WI38 (cell line): Measurements from ENCODE around the gene LPP.

ENCODE experiments used
- H3K4me3 ChIP-seq: 2 replicates; pipeline ENCODE4 v1.5.1; 2011; ENCODE audit warnings: low read depth, mild to moderate bottlenecking, control low read depth, low read length
- TF ChIP-seq, protein P1 (sequence below): IDR thresholded peaks from 2 replicates; pipeline ENCODE4 v1.5.1; 2012; ENCODE audit warnings: low read depth, mild to moderate bottlenecking, control low read depth, low read length

Gene LPP

DNA sequence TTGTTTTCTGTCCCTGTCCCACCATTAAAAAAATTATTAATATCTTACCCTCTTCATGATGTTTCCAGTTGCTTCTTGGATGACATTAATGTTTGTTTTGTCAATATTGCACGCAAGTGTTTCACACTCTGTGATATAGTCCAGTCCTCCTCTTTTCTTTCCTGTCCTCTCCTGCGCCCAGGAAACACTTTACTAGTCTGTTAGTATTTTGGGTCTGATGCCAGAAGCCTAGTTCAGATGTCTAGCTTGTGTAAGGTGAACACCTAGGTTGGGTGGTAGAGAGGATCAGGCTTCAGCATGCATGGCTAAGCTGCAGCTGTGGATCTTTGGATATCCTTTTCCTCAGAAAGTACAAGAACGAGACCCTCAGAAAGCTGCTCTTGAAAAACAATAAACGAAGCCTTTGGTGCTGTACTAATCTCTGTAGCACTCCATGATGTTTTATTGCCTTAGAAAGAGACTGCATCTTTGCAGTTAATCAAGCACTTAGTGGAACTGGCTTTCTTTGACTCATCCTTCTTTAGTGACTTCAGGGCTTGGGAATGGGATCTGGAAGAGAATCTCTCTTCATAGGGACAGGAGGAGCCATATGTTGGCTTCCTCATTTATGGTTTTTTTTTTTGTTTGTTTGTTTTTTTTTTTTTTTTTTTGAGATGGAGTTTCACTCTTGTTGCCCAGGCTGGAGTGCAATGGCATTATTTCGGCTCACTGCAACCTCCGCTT is 253.4 kb downstream of the LPP start:
- H3K4me3 ChIP-seq: no peak overlapping the region
- TF ChIP-seq, protein P1, sequence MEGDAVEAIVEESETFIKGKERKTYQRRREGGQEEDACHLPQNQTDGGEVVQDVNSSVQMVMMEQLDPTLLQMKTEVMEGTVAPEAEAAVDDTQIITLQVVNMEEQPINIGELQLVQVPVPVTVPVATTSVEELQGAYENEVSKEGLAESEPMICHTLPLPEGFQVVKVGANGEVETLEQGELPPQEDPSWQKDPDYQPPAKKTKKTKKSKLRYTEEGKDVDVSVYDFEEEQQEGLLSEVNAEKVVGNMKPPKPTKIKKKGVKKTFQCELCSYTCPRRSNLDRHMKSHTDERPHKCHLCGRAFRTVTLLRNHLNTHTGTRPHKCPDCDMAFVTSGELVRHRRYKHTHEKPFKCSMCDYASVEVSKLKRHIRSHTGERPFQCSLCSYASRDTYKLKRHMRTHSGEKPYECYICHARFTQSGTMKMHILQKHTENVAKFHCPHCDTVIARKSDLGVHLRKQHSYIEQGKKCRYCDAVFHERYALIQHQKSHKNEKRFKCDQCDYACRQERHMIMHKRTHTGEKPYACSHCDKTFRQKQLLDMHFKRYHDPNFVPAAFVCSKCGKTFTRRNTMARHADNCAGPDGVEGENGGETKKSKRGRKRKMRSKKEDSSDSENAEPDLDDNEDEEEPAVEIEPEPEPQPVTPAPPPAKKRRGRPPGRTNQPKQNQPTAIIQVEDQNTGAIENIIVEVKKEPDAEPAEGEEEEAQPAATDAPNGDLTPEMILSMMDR: no peak

DNA sequence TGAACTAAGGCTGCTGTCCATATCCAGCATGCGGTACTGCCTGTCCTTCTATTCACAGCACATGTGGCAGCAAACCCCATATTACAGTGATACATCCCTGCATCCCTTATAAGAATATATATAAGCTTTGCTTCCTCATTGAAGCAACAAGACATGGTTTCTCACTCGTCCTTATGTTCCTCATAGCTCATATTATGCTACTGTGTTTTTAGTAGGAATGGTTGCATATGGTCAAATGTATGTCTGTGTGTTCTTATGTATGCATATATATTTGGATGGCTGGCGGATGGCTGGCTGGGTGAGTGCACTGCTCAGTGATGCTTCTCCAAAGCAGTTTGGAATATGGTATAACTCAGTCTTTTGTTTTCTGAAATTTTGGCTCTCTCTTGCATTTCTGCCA is 254.9 kb downstream of the LPP start:
- TF ChIP-seq, protein P1: no peak
- H3K4me3 ChIP-seq: no peak overlapping the region

DNA sequence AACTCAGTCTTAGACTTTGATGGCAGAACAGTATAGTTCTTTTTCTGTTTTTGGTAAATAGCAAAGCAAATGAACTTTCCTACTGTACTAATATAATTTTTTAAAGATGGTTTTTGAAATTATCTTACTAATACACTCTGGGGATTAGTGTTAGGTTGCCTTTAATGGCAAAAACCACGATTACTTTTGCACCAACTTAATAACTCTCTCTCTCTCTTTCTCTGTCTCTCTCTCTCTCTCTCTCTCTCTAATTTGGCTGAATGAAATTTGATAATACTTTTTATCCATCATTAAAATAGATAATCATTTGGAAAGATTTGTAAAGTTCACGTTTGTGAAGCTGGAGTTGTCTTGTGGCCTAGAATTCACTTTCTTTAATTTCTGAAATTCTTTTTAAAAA is 257.8 kb downstream of the LPP start:
- H3K4me3 ChIP-seq: no peak overlapping the region
- TF ChIP-seq, protein P1: no peak

DNA sequence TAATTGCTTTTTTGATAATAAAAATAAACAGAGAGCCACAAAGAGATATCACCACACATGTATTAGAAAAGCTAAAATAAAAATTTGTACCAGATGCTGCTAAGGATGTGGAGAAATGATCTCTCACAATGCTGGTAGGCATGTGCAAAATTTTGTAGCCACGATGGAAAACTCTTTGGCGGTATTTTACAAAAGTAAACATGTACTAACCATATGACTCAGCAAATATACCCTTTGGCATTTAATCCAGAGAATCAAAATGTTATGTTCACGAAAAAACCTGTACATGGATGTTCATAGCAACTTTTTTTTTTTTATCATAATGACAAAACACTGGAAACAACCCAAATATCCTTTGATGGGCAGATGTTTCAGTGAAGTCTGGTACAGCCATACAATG is 261.2 kb downstream of the LPP start:
- no peak overlapping the region for H3K4me3 ChIP-seq
- TF ChIP-seq, protein P1: no peak

DNA sequence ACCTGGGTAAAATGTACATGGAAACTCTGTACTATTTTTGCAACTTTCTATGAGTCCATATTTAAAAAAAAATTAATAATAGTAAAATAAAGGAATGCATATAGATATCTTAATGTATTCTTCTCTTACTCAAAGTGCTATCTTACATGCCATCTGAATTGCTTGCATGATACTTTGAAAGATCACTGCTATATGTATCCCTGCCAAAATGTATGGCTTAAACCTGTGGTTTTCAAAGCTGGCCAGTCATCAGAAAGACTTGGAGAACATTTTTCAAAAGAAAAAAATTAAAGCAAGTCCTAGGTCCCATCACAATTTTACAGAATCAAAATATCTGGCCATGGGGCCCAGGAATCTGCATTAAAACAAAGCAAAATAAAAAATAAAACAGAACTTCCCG is 262.1 kb downstream of the LPP start:
- H3K4me3 ChIP-seq: no peak overlapping the region
- TF ChIP-seq, protein P1: no peak

DNA sequence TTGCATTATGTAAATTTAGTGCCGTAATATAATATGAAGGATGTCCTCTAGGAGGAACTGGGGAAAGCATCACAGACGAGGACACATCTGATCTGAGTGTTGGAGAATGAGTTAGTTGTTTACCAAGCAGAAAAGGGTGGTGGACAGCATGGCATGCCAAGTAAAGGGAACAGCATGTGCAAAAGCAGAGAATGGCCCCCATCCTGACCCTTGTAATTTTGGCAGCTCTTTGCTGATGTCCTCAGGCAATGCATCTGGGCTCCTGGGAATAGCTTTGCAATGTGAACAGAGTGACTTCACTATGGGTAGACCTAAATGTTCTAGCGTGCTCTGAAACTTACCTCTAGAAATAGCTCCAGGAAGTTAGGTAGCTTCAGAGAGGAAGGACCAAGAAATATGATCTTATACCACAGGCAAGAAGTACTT is 263.3 kb downstream of the LPP start:
- no peak overlapping the region for H3K4me3 ChIP-seq
- TF ChIP-seq, protein P1: no peak

DNA sequence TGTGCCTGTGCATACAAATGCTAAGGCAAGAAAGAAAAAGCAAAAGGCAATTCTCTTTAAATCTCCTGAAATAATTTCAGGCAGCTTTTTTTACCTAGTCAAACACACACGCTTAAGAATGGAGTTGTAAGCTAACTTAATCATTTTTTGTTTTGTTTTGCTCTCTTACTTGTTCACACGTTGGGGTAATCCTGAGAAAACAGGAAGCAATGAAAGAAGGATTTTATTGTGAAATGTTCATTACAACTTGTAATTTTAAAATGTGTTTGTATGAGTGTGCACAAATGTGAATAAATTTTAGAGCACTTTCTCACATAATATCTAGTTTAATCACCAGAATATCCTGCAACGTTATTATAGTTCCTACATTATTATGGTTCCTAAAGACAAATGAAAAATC is 263.8 kb downstream of the LPP start:
- H3K4me3 ChIP-seq: no peak overlapping the region
- TF ChIP-seq, protein P1: no peak
